ENCODE measurements around the gene TRABD2A.
"Not testable (repeated sequence)": the region's sequence is repeated elsewhere in the genome, so short reads cannot be mapped to it uniquely, and the experiment has no call there.

The TRABD2A gene

GRCh38 chr2:84880645-84881521 lies at the start of gene TRABD2A:
TRABD2A (minus strand) TSS chr2:84881084; CDS start chr2:84881039, 45 bp downstream.
- in situ Hi-C loops (cut with MboI; ENCODE audit: low sequenced_read_pairs): no loop called here

GRCh38 chr2:84927275-84927627 lies 46.4 kb upstream of the TRABD2A start:
- in situ Hi-C loops (cut with MboI; ENCODE audit: low sequenced_read_pairs): loop anchor here (10.0 kb wide), 1 partner anchor 378 kb away; no protein-coding TSS in a partner anchor

GRCh38 chr2:84925724-84926376 lies 45.0 kb upstream of the TRABD2A start:
- in situ Hi-C loops (cut with MboI; ENCODE audit: low sequenced_read_pairs): loop anchor here (10.0 kb wide), 1 partner anchor 379 kb away; no protein-coding TSS in a partner anchor

GRCh38 chr2:84925336-84925723 lies 44.4 kb upstream of the TRABD2A start:
- in situ Hi-C loops (cut with MboI; ENCODE audit: low sequenced_read_pairs): loop anchor here (10.0 kb wide), 1 partner anchor 379 kb away; no protein-coding TSS in a partner anchor

GRCh38 chr2:84924173-84925106 lies 43.6 kb upstream of the TRABD2A start:
- in situ Hi-C loops (cut with MboI; ENCODE audit: low sequenced_read_pairs): loop anchor here (10.0 kb wide), 1 partner anchor 380 kb away; no protein-coding TSS in a partner anchor

- in situ Hi-C loops (cut with MboI; ENCODE audit: low sequenced_read_pairs): loop anchor here (10.0 kb wide), 1 partner anchor 382 kb away; no protein-coding TSS in a partner anchor
Measured at GRCh38 chr2:84923009-84923408, 42.1 kb upstream of the TRABD2A start.

- in situ Hi-C loops (cut with MboI; ENCODE audit: low sequenced_read_pairs): loop anchor here (10.0 kb wide), 1 partner anchor 385 kb away; no protein-coding TSS in a partner anchor
Measured at GRCh38 chr2:84919885-84920580, 39.1 kb upstream of the TRABD2A start.

GRCh38 chr2:84918430-84918829 lies 37.5 kb upstream of the TRABD2A start:
- in situ Hi-C loops (cut with MboI; ENCODE audit: low sequenced_read_pairs): no loop called here

- in situ Hi-C loops (cut with MboI; ENCODE audit: low sequenced_read_pairs): not testable (repeated sequence)
Measured at GRCh38 chr2:84917821-84918220, 36.9 kb upstream of the TRABD2A start.

- in situ Hi-C loops (cut with MboI; ENCODE audit: low sequenced_read_pairs): not testable (repeated sequence)
Measured at GRCh38 chr2:84915675-84916074, 34.8 kb upstream of the TRABD2A start.

GRCh38 chr2:84914334-84914733 lies 33.5 kb upstream of the TRABD2A start:
- in situ Hi-C loops (cut with MboI; ENCODE audit: low sequenced_read_pairs): no loop called here

- in situ Hi-C loops (cut with MboI; ENCODE audit: low sequenced_read_pairs): no loop called here
Measured at GRCh38 chr2:84912984-84913383, 32.1 kb upstream of the TRABD2A start.

- in situ Hi-C loops (cut with MboI; ENCODE audit: low sequenced_read_pairs): no loop called here
Measured at GRCh38 chr2:84911135-84911678, 30.3 kb upstream of the TRABD2A start.

- in situ Hi-C loops (cut with MboI; ENCODE audit: low sequenced_read_pairs): no loop called here
Measured at GRCh38 chr2:84908948-84909713, 28.2 kb upstream of the TRABD2A start.

GRCh38 chr2:84906900-84907714 lies 26.2 kb upstream of the TRABD2A start:
- in situ Hi-C loops (cut with MboI; ENCODE audit: low sequenced_read_pairs): no loop called here

- in situ Hi-C loops (cut with MboI; ENCODE audit: low sequenced_read_pairs): no loop called here
Measured at GRCh38 chr2:84906108-84906899, 25.4 kb upstream of the TRABD2A start.

Measured in HL-60/S4 (cell line).